Prostate gland (tissue), 2 donors: ENCODE data around the gene ELOVL1.

Experiments used
- CTCF ChIP-seq, 4 experiments: fragments of 200-600 bp in 2 of 4; fragments of 450-650 bp in 2 of 4; sonication (generic) in 2 of 4; IDR thresholded peaks; 1 replicate in 3 of 4; 2 replicates in 1 of 4; pipeline ENCODE4 v1.5.1; 2016 to 2019; ENCODE audit warnings: antibody characterized with exemption in 4 of 4, mild to moderate bottlenecking in 2 of 4, moderate library complexity in 2 of 4
- POLR2A ChIP-seq: fragments of 450-650 bp; IDR thresholded peaks from one replicate; pipeline ENCODE4 v1.6.1; 2016; ENCODE audit warnings: antibody characterized with exemption, mild to moderate bottlenecking
- POLR2AphosphoS5 ChIP-seq: sonication (generic); formaldehyde crosslinking; IDR thresholded peaks from one replicate; pipeline ENCODE4 v1.6.1; 2017; ENCODE audit warnings: antibody characterized with exemption

GRCh38 chr1:43358746-43359693 lies 8.8 kb downstream of the ELOVL1 start, which contains the start of gene CDC20:
- no peak for TF ChIP-seq CTCF (IDR thresholded peaks at IDR 0.05)
- peak; percentile 2 for TF ChIP-seq POLR2A
- TF ChIP-seq POLR2AphosphoS5 = peak; percentile 95
